ENCODE measurements around the gene MTERF4. TPM values are rescaled to one million over a fixed set of nuclear protein-coding genes. Genes with fewer than 3 reads are reported as not detected.

Gene MTERF4
- polyA plus RNA-seq, 3 donors: 15.5 to 37.4 (median 17.8) TPM

DNA sequence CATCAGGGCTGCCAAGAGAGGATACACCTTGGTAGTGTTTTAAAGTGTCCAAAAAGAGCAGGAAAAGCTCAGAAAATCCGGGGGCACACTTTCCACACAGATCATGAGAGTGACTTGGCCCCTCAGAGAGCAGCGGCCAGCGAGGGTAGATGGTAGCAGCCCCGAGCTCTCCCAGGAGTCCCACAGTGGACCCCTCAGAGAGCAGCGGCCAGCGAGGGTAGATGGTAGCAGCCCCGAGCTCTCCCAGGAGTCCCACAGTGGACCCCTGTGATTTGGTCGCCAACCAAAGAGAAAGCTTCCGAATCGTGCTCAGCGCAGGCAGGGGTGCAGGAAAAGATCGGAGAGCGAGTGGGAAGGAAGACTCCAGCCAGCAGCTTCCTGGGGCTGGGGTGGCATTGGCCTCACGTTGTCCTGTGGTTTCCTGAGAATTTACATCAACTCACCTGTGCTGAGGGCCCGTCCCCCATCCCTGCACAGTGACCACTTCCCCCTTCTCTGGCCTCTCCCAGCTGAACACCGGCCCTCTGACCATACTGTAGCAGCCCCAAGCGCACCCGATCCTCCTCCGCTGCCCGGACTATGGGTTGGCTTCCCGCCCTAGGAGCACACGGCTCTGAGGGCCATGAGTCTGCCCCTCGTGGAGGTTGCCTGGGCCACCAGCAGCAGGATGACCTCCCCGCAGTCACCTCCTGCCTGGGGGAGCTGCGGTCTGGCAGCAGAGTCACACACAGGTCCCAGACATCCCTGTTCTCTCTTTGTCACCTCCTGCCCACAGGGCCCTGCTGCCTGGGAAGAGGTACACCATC lies 33.7 kb downstream of the MTERF4 start:
- Mint-ChIP-seq H3K36me3 (no peaks in the 10 kb centered on the region), H3K27me3 (ENCODE audit: low read depth in 3 of 3) (peaks cover 7 to 14% (median 10%) of the 10 kb centered on the region in 3 donors), H3K27ac (no peak overlapping the region), H3K4me3 (no peak overlapping the region), H3K4me1 (peaks cover 3% of the 10 kb centered on the region), H3K9me3 (no peaks in the 10 kb centered on the region)
- no peak overlapping the region for H2AFZ ChIP-seq (ENCODE audit: insufficient read depth, low read depth, low read length, poor library complexity, severe bottlenecking)
- intact Hi-C loops (cut with micrococcal nuclease): no loop called here
- no peaks in the 10 kb centered on the region for H3K79me2 ChIP-seq (ENCODE audit: insufficient read depth, low read length)
- no peak overlapping the region for H3K27ac ChIP-seq (ENCODE audit: low read depth in 1 of 2, low read length in 2 of 2)
- no peaks in the 10 kb centered on the region for H3K36me3 ChIP-seq (replicated peaks in 1 of 2; ENCODE audit: control insufficient read depth in 1 of 2, insufficient read depth in 2 of 2, low read length in 2 of 2)
- no peaks in the 10 kb centered on the region for H3K9me3 ChIP-seq (replicated peaks in 1 of 2; ENCODE audit: control insufficient read depth in 1 of 2, insufficient read depth in 1 of 2, low read length in 2 of 2)
- H3K27me3 ChIP-seq (ENCODE audit: control insufficient read depth in 2 of 2, insufficient read depth in 2 of 2, low read length in 2 of 2): no peaks in the 10 kb centered on the region
- H3K4me1 ChIP-seq (ENCODE audit: control insufficient read depth in 1 of 2, insufficient read depth in 2 of 2, low read length in 2 of 2): no peaks in the 10 kb centered on the region
- no peak for TF ChIP-seq CTCF (IDR thresholded peaks at IDR 0.05)
- H3K4me3 ChIP-seq (replicated peaks in 1 of 3; ENCODE audit: low read depth in 2 of 3, low read length in 3 of 3): no peak overlapping the region
- peak in 1 of 3 donors; percentile 1 for DNase-seq
- WGBS (ENCODE audit: insufficient coverage): 90% methylated on average over 22 of the region's 25 CpGs
- H3K9ac ChIP-seq (ENCODE audit: insufficient read depth, low read length, poor library complexity, severe bottlenecking): no peak overlapping the region
- no peaks in the 10 kb centered on the region for H4K20me1 ChIP-seq (ENCODE audit: insufficient read depth, low read length)
- H3K4me2 ChIP-seq (replicated peaks; ENCODE audit: extremely low read depth, low read length, poor library complexity, severe bottlenecking): no peak overlapping the region

- Histone ChIP-seq H3K4me1 (ENCODE audit: control insufficient read depth in 1 of 2, insufficient read depth in 2 of 2, low read length in 2 of 2) (no peaks in the 10 kb centered on the region), H3K9me3 (replicated peaks in 1 of 2; ENCODE audit: control insufficient read depth in 1 of 2, insufficient read depth in 1 of 2, low read length in 2 of 2) (no peaks in the 10 kb centered on the region), H3K27ac (ENCODE audit: low read depth in 1 of 2, low read length in 2 of 2) (no peak overlapping the region), H3K9ac (ENCODE audit: insufficient read depth, low read length, poor library complexity, severe bottlenecking) (no peak overlapping the region), H4K20me1 (ENCODE audit: insufficient read depth, low read length) (no peaks in the 10 kb centered on the region), H3K79me2 (ENCODE audit: insufficient read depth, low read length) (no peaks in the 10 kb centered on the region), H3K27me3 (ENCODE audit: control insufficient read depth in 2 of 2, insufficient read depth in 2 of 2, low read length in 2 of 2) (no peaks in the 10 kb centered on the region), H3K36me3 (replicated peaks in 1 of 2; ENCODE audit: control insufficient read depth in 1 of 2, insufficient read depth in 2 of 2, low read length in 2 of 2) (no peaks in the 10 kb centered on the region), H3K4me2 (replicated peaks; ENCODE audit: extremely low read depth, low read length, poor library complexity, severe bottlenecking) (no peak overlapping the region), H3K4me3 (replicated peaks in 1 of 3; ENCODE audit: low read depth in 2 of 3, low read length in 3 of 3) (no peak overlapping the region), H2AFZ (ENCODE audit: insufficient read depth, low read depth, low read length, poor library complexity, severe bottlenecking) (no peak overlapping the region)
- Mint-ChIP-seq H3K4me3 (no peak overlapping the region), H3K4me1 (peaks cover 3% of the 10 kb centered on the region), H3K9me3 (no peaks in the 10 kb centered on the region), H3K27me3 (ENCODE audit: low read depth in 3 of 3) (peaks cover 7 to 16% (median 15%) of the 10 kb centered on the region in 3 donors), H3K27ac (no peak overlapping the region), H3K36me3 (no peaks in the 10 kb centered on the region)
- peak in 1 of 3 donors; percentile 2 for DNase-seq
- TF ChIP-seq CTCF (IDR thresholded peaks at IDR 0.05): no peak
- 95% methylated on average over 20 of the region's 21 CpGs for WGBS (ENCODE audit: insufficient coverage)
- intact Hi-C loops (cut with micrococcal nuclease): no loop called here
Observed at GRCh38 chr2:241067501-241068135, 34.5 kb downstream of the MTERF4 start.
